GM23248 (cell line): ENCODE data around the gene CTSW.

Experiments
- EZH2 ChIP-seq: fragments of 200-600 bp; sonication (generic); IDR thresholded peaks from 2 replicates; pipeline ENCODE4 v1.6.1; 2018; ENCODE audit warnings: antibody characterized with exemption, mild to moderate bottlenecking; ENCODE audit not compliant: insufficient read depth, poor library complexity, severe bottlenecking
- EZH2phosphoT487 ChIP-seq: fragments of 200-600 bp; sonication (generic); IDR thresholded peaks from 2 replicates; pipeline ENCODE4 v1.6.1; 2018; ENCODE audit warnings: antibody characterized with exemption, moderate library complexity, mild to moderate bottlenecking, low read depth; ENCODE audit not compliant: insufficient read depth

DNA sequence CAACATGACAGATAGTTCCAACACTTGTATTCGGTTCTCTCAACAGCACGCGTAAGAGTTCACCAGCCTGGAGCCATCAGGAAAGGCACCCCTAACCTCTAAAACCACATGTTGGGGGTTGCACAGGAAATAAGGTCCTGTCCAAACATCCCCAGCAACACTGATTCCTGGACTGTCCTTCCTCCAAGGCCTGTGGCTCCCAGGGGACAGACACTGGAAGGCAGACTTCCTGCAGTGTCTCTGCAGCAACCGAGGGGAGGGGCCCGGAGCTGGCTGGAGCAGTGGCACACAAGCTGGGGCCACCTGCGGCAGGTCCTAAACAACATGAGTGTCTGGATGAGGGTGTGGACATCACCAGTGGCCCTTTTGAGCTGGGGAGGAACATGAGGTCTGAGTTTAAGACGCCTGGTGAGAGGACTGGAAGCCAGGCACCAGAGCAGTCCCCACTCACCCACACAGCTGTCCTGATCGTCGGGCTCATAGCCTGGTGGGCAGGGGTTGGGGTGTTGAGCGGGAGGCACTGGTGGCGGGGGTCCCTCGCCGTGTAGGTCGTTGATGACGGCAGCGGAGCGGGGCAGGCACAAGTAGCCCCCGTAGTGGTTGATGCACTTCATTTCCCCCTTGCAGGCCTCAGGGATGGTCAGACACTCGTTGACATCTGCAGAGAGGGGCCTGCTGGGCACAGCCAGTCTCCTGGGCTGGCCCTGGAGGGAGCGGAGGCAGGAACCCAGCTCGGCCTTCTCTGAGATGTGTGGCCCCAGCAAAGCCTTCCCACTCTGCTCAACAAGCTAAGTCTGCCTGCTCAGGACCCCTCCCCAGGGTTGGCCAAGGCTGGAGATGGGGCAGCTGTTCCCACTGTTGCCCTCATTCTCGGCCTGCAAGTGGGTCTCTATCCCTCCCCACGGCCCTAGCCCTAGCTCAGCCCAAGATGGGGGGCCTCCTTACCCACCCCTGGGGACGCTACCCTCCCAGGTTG, 8.6 kb upstream of the CTSW start:
- TF ChIP-seq EZH2phosphoT487: no peak
- TF ChIP-seq EZH2: no peak
